GM18951 (cell line): ENCODE results near the gene ADAMTSL5.
"Not testable (repeated sequence)": the region's sequence is repeated elsewhere in the genome, so short reads cannot be mapped to it uniquely, and the experiment has no call there.

Experiments used
- POLR2A ChIP-seq: IDR thresholded peaks from 4 replicates; pipeline ENCODE4 v1.6.1; 2011; ENCODE audit warnings: mild to moderate bottlenecking; ENCODE audit not compliant: insufficient read length, insufficient read depth; ENCODE audit errors: extremely low read depth
- in situ Hi-C: fragments of 300-500 bp; cut with MboI; formaldehyde crosslinking; loops from one replicate; pipeline ENCODE4 v1.12.0; 2022; ENCODE audit warnings: low sequenced_read_pairs, mixed read lengths, inconsistent platforms; ENCODE audit not compliant: unreplicated experiment

Gene ADAMTSL5

GRCh38 chr19:1483131-1483978 lies 29.5 kb downstream of the ADAMTSL5 start:
- TF ChIP-seq POLR2A: no peak
- in situ Hi-C loops: no loop called here

- TF ChIP-seq POLR2A: no peak
- in situ Hi-C loops: no loop called here
Observed at GRCh38 chr19:1482361-1483130, 30.3 kb downstream of the ADAMTSL5 start.

- in situ Hi-C loops: no loop called here
- no peak for TF ChIP-seq POLR2A
Observed at GRCh38 chr19:1481893-1482360, 30.9 kb downstream of the ADAMTSL5 start.

GRCh38 chr19:1481224-1481892 lies 31.5 kb downstream of the ADAMTSL5 start:
- TF ChIP-seq POLR2A: no peak
- in situ Hi-C loops: no loop called here

- in situ Hi-C loops: no loop called here
- TF ChIP-seq POLR2A: peak; percentile 88
Observed at GRCh38 chr19:1478934-1479707, 33.7 kb downstream of the ADAMTSL5 start, which contains the start of gene C19orf25. TSS of gene C19orf25 (minus strand) at chr19:1479215. CDS start at chr19:1478903, 312 bp downstream.

GRCh38 chr19:1477056-1477455 lies 35.8 kb downstream of the ADAMTSL5 start:
- in situ Hi-C loops: not testable (repeated sequence)

GRCh38 chr19:1475751-1476437 lies 36.9 kb downstream of the ADAMTSL5 start:
- TF ChIP-seq POLR2A: no peak

GRCh38 chr19:1474765-1475351 lies 38.0 kb downstream of the ADAMTSL5 start:
- in situ Hi-C loops: no loop called here

More at GRCh38 chr19:1475751-1476437, 36.9 kb downstream of the ADAMTSL5 start:
- in situ Hi-C loops: no loop called here

GRCh38 chr19:1474011-1474764 lies 38.6 kb downstream of the ADAMTSL5 start:
- peak; percentile 6 for TF ChIP-seq POLR2A
- in situ Hi-C loops: no loop called here

More at GRCh38 chr19:1474765-1475351, 38.0 kb downstream of the ADAMTSL5 start:
- no peak for TF ChIP-seq POLR2A

GRCh38 chr19:1473085-1473851 lies 39.6 kb downstream of the ADAMTSL5 start:
- in situ Hi-C loops: no loop called here
- TF ChIP-seq POLR2A: no peak
